ENCODE data around the gene PTPRM.

DNA sequence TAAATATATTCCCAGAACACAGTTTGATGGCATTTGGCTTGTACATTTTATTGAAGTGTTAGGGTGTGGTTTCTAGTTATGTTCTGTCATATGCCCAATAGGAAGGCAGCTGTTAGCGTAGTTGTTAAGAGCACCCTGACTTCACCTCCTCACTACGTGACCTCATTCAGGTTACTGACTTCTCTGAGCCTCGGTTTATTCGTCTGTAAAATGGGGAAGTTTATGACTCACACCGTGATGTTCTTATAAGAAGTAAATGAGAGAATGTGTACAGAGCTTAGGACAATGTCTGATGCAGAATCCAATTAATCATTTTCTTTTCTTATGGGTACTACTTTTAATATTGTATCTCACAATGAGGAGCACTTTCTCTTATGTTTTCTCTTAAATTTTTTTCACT lies 226.0 kb downstream of the PTPRM start:
- TF ChIP-seq CTCF (conservative IDR thresholded peaks at IDR 0.05; ENCODE audit: low read depth in 2 of 2) (no peak), POLR2AphosphoS5 (IDR thresholded peaks at IDR 0.05; ENCODE audit: low read depth) (no peak), ETS1 (IDR thresholded peaks at IDR 0.05) (no peak), EZH2 (IDR thresholded peaks at IDR 0.05; ENCODE audit: low read depth, unreplicated experiment) (no peak), CREB1 (CRISPR knock-in tag; IDR thresholded peaks at IDR 0.05; ENCODE audit: low read depth) (no peak), STAT1 (IDR thresholded peaks at IDR 0.05; ENCODE audit: unreplicated experiment) (no peak), JUNB (IDR thresholded peaks at IDR 0.05; ENCODE audit: unreplicated experiment) (no peak), NANOG (IDR thresholded peaks at IDR 0.05; ENCODE audit: borderline replicate concordance) (no peak), EZH2phosphoT487 (IDR thresholded peaks at IDR 0.05; ENCODE audit: unreplicated experiment) (no peak)
- TF ChIP-seq, protein P1, sequence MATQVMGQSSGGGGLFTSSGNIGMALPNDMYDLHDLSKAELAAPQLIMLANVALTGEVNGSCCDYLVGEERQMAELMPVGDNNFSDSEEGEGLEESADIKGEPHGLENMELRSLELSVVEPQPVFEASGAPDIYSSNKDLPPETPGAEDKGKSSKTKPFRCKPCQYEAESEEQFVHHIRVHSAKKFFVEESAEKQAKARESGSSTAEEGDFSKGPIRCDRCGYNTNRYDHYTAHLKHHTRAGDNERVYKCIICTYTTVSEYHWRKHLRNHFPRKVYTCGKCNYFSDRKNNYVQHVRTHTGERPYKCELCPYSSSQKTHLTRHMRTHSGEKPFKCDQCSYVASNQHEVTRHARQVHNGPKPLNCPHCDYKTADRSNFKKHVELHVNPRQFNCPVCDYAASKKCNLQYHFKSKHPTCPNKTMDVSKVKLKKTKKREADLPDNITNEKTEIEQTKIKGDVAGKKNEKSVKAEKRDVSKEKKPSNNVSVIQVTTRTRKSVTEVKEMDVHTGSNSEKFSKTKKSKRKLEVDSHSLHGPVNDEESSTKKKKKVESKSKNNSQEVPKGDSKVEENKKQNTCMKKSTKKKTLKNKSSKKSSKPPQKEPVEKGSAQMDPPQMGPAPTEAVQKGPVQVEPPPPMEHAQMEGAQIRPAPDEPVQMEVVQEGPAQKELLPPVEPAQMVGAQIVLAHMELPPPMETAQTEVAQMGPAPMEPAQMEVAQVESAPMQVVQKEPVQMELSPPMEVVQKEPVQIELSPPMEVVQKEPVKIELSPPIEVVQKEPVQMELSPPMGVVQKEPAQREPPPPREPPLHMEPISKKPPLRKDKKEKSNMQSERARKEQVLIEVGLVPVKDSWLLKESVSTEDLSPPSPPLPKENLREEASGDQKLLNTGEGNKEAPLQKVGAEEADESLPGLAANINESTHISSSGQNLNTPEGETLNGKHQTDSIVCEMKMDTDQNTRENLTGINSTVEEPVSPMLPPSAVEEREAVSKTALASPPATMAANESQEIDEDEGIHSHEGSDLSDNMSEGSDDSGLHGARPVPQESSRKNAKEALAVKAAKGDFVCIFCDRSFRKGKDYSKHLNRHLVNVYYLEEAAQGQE (IDR thresholded peaks at IDR 0.05; ENCODE audit: unreplicated experiment): no peak
